ENCODE measurements around the gene CRACDL.

Gene CRACDL, protein sequence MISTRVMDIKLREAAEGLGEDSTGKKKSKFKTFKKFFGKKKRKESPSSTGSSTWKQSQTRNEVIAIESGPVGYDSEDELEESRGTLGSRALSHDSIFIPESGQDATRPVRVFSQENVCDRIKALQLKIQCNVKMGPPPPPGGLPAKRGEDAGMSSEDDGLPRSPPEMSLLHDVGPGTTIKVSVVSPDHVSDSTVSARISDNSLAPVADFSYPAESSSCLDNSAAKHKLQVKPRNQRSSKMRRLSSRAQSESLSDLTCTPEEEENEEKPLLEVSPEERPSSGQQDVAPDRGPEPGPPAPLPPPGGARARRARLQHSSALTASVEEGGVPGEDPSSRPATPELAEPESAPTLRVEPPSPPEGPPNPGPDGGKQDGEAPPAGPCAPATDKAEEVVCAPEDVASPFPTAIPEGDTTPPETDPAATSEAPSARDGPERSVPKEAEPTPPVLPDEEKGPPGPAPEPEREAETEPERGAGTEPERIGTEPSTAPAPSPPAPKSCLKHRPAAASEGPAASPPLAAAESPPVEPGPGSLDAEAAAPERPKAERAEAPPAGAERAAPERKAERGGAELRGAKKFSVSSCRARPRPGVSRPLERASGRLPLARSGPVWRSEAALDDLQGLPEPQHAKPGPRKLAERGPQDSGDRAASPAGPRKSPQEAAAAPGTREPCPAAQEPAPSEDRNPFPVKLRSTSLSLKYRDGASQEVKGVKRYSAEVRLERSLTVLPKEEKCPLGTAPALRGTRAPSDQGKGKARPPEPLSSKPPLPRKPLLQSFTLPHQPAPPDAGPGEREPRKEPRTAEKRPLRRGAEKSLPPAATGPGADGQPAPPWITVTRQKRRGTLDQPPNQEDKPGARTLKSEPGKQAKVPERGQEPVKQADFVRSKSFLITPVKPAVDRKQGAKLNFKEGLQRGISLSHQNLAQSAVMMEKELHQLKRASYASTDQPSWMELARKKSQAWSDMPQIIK

DNA sequence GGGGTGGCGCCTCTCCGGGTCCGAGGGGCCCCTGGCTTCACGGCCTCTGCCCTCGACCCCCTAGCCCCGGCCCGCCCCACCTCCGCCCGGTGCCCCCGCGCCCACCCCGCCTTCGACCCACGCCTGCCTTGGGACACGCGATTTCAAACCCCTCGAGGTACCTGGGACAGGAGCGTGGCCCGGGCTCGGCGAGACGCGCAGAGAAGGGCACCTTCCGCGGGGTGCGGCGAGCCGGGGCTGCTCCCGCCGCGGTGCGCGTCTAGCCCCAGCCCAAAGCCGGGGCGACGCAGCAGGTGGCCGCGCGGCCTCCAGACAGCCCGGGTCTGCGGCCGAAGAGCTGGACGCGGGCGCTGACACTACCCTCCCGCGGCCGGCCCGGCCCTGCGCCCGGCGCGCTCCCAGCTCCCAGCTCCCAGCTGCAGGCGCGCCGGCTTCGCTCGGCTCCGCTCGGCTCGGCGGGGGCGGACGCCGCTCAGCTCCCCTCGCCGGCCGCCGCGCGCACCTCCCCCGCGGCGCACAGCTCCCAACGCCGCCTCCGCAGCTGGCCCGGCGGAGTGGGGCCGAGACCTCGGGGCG lies at the start of gene CRACDL:
Gene CRACDL, minus strand, starts transcription at position 449 of the 576 bp plus-strand sequence. CDS start 89,425 bp downstream, outside the sequence.
- DNase-seq, result no peak

GRCh38 chr2:98975611-98976010 lies 39.6 kb upstream of the CRACDL start:
- DNase-seq, result no peak

DNA sequence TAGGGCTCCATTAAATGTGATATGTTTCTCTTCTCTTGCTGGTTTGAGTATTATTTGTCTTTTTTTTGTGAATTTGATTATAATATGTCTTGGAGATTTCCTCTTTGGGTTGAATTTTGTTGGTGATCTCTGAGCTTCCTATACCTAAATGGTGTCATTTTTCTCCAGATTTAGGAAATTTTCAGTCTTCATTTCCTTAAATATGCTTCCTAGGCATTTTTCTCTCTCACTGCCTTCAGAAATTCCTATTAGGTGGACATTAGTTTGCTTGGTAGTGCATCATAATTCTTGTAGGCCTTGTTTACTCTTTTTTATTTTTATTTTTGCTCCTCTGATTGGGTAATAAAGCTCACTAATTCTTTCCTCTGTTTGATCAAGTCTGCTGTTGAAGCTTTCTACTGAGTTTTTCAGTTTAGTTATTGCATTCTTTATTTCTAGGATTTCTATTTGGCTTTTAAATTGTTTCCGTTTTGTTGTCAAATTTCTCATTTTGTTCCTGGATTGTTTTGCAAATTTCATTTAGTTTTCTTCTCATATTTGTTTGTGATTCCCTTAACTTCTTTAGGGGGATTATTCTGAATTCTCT lies 36.6 kb upstream of the CRACDL start:
- no peak for DNase-seq

DNA sequence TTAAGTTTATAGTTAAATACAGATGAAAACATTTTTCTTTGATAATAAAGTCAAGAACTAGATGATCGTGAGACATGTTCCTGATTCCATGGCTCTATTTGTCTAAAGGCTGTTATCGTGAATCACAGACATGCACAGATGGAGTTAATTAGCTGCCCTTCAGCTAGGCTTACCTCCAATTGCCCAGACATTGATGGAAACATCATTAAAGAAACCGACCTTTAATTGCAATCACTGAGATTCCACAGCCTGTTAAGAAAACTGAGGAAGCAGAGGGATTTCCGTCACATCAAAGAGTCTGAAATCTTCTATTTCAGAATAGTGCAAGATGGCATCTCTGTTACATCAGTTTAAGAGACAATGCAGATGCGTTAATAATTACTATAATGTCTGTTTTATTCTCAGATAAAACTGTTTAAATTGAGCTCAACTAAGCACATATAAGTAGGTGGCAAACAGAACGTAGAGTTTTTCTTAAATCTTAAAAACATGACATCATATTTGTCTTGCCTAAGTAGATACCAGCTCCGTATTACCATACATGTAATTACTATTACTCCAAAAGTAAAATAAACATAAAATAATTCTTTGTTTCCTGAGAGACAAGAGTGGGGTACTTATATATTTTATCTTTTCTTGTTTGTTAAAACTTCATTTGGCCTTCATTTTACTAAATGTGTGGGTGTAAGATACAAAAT lies 23.9 kb upstream of the CRACDL start:
- no peak for DNase-seq

DNA sequence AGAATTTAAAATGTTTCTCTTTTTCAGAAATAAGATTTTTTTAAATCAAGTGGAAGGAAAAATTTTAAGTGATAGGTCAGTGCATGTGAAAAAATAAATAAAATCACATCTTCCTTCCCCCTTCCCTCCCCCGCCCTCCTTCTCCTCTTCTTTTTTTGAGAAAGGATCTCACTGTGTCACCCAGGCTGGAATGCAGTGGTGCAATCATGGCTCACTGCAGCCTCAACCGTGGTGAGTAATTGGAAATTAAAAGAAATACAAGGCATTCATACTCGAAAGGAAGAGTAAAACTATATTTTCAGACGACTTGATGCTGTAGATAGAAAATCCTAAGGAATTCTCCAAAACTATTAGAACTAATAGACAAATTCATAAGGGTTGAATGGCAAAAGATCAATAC lies 16.9 kb upstream of the CRACDL start:
- DNase-seq, result no peak

GRCh38 chr2:98948956-98949739 lies 13.1 kb upstream of the CRACDL start:
- DNase-seq, result no peak

DNA sequence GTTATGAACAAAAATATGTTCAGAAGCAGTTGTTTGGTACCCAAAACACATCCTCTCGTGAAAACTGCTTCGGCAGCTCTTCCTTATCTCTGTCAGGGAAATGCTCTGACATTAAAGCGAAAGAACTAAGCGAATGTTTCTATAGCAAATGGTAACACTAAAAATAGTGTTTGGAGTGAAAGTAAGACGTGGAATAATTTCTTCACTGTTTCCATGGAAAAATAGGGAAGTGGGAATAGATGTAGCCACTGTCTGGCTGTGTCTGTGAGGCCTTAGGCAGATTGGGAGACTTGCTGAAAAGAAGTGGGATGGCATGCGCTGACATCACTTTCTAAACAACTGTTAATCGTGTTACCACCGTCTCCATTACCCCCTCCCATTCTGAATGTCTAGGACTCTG lies 11.5 kb upstream of the CRACDL start:
- no peak for DNase-seq

DNA sequence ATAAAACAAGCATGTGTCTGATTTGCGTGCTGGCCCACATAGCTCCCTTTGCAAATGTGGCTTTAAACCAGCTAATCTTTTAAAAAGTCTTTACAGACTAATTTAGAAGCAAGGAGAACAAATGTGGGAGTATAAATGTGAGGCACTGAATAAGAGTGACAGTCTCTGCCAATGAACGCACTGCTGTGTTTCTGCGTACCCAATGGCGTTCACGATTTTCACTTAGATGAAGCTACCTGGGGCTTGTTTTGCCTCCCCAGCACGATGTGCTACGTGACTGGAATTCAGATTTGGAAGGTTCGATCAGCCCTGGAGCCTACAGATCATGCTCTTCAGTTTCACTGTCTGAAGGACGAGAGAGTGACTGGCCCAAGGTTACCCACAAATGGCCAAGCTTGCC lies 10.8 kb upstream of the CRACDL start:
- no peak for DNase-seq

DNA sequence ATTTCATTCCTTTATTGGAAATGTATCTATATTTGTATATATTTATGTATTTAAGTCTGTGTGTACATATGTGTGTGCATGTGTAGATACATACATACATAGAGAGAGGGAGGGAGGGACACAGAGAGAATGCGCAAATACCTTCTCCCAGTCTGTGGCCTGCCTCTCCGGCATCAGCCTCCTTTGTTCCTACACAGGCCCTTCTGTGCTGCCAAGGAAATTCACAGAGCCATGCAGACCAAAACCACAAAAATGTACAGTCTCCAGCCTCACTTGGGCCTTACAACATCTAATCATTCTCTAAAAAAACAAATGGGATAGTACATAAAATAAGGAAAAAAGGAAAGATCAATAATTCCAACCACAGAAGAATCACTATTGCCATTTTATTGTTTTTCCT lies 8.8 kb upstream of the CRACDL start:
- DNase-seq, result no peak

DNA sequence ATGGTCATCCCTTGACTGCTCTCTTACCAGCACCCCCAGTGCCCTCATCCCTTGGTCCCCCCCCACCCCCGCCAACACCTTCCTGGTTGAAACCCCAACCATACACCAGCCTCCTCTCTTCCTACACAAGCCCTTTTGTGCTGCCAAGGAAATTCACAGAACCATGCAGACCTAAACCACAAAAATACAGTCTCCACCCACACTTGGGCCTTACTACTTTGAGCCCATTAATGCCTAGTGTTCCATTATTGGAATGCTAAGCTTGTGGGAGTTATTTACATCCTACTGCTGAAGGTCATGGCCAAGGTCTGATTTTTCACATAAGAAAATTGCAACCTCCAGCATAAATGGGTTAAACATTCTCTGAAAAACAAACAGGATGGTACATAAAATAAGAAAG lies 4.1 kb upstream of the CRACDL start:
- no peak for DNase-seq

DNA sequence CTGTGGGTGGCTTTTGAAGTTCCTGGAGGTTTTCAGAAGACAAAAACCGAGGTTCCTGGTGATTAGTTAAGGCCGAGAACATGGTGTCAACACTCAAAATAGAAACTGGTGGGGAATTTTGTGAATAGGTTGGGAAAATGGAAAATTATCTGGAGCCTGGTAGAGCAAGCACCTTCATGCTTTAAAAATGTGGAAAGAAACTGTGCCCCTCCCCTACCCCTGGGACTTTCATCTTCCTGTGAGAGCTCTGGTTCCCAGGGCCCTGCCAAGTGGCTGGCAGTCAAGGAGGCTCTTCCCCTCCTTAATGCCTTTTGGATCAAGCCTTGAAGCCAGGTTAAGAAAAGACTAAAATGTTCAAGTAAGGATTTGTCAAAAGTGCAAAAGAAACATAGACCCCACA lies 1.9 kb upstream of the CRACDL start:
- no peak for DNase-seq

- DNase-seq, result peak; percentile 65
These were observed 627 bp upstream of the CRACDL start for GRCh38 chr2:98936353-98937351.

DNA sequence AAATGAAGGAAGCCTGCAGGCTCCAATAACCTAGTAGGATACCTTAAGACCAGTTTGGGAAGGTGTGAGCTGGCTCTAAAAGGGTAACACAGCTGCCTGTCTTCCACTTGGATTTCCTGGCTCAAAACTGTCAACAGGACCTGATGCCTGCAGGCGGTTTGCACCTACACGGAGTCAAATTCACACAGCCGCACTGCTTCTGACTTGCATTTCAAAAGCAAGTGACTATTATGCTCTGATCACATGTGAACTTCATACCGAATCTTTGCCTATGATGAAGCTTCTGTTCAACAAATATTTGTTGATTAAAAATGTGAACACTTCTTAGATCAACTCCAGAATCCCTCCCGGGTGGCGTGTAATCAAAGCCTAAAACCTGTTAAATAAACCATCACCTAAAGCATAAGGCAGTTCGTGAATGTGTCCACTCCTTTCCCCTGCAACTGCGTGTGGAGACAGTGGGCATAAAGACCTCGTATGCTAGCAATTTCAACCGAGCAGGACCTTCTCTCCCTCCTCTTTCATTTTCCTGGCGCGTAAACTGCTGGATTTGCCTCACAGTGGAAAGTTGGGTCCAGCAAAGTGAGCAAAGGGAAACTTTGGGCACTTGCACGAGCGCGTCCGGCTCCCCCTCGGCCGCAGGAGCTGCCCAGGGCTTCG lies 784 bp downstream of the CRACDL start:
- DNase-seq, result no peak

- no peak for DNase-seq
These were observed 3.2 kb downstream of the CRACDL start for GRCh38 chr2:98932778-98933343.

DNA sequence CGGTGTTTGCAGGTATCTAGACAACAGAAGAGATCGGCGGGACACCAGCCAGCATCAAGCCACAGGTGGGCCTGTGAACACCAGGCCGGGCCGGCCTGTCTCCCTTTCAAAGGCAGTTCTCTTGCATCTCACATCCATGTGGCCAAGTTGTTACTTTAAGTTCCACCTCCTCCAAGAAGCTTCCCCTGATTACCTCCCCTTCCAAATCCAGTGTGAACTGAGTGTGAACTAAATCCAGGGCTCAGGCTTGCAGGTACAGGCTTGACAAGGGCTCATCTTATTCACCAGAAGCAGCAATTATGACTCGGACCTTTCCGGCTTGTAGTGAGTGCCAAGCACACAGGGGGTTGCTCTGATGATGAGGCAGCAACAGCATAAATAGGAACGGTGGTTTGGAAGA lies 3.9 kb downstream of the CRACDL start:
- no peak for DNase-seq

DNA sequence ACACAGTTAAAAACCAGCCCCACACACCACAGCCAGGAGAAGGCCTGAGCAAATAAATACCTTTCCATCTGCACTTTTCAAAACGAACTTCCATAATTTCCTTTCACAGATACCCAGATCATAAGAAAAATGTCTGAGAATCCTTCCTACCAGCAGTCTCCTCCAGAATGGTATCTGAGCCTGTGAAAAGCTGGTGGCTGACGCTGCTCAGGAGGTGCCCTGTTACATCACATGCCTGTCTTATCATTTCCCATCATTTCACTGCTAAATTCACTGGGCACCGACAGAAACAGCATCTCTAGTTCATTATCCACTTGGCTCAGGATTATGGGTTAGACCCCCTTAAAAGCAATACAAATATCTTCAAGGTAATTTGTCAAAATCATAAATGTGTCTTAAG lies 4.4 kb downstream of the CRACDL start:
- no peak for DNase-seq

DNA sequence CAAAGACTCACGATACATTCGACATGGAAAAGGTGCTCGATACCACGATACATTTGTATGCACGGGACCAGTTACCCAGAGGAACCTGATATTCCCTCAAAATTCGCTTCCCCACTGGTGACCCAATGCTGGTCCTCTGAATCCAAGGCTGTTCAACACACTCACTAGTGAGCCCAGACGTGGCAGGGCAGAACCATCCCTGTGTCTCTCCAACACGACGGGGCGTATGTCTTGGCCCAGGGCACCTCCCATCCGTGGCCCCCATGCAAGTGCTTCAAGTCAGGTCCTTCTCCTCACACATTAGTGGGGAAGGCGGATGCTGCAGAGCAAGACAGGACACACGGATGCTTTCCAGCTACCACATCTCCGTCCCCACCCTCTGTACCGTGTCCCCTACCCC lies 6.1 kb downstream of the CRACDL start:
- no peak for DNase-seq

DNA sequence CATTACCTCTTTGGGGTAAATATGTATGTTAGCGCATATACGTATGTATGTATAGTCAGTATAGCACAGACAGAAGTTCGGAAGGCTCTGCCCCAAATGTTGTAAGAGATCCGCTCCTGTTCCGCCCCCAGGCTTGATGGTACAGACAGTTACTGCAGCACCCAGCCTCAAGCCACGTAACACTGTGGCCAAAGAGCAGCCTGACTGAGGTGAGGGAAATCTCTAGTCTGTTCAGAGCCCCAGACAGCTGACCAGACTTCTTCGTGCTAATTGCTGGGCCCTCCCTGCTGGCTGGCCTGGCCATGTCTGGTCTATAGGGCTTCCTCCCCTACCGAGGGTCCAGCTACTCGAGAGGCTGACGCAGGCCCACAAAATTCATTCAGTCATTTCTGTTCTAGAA lies 7.8 kb downstream of the CRACDL start:
- DNase-seq, result no peak

GRCh38 chr2:98927027-98927426 lies 9.0 kb downstream of the CRACDL start:
- no peak for DNase-seq
